K562 (cell line): ENCODE measurements around the gene PREX1.

ENCODE experiments used
- BRF2 ChIP-seq: IDR thresholded peaks from 3 replicates; pipeline ENCODE4 v1.6.1; 2011; ENCODE audit warnings: borderline replicate concordance, mild to moderate bottlenecking; ENCODE audit not compliant: insufficient read length, insufficient read depth
- CTCF ChIP-seq, 3 experiments: IDR thresholded peaks in 2 of 3; conservative IDR thresholded peaks in 1 of 3; 2 replicates each; pipeline ENCODE4 v1.5.1; 2011 to 2012; ENCODE audit warnings: low read length in 3 of 3, mild to moderate bottlenecking in 3 of 3, control low read depth in 2 of 3, improper control_type of control experiment in 1 of 3, inconsistent platforms in 1 of 3, low read depth in 1 of 3, mixed read lengths in 1 of 3, moderate library complexity in 1 of 3; ENCODE audit not compliant: insufficient read depth in 2 of 3
- GTF2B ChIP-seq: IDR thresholded peaks from 2 replicates; pipeline ENCODE4 v1.6.1; 2011; ENCODE audit not compliant: insufficient read length; ENCODE audit errors: extremely low read depth
- MXI1 ChIP-seq: IDR thresholded peaks from 2 replicates; pipeline ENCODE4 v1.6.1; 2011; ENCODE audit warnings: low read depth, mild to moderate bottlenecking, improper control_type of control experiment, low read length
- YY1 ChIP-seq, 3 experiments: IDR thresholded peaks; 2 replicates each; pipeline ENCODE4 v1.6.1; 2011; ENCODE audit warnings: low read length in 2 of 3, mild to moderate bottlenecking in 2 of 3, moderate library complexity in 2 of 3, borderline replicate concordance in 1 of 3, control low read depth in 1 of 3, low read depth in 1 of 3; ENCODE audit not compliant: insufficient read depth in 3 of 3, insufficient replicate concordance in 2 of 3, control insufficient read depth in 1 of 3, insufficient read length in 1 of 3; ENCODE audit errors: extremely low read depth in 1 of 3
- ZBTB26 ChIP-seq: fragments of 450-650 bp; formaldehyde crosslinking; IDR thresholded peaks from 2 replicates; pipeline ENCODE4 v1.4.0; 2022; ENCODE audit warnings: missing genetic modification characterization
- ZFX ChIP-seq: sonication (generic); formaldehyde crosslinking; IDR thresholded peaks from 2 replicates; pipeline ENCODE4 v1.8.0; 2022; ENCODE audit warnings: mild to moderate bottlenecking, missing genetic modification reagents, moderate library complexity
- ZNF239 ChIP-seq: fragments of 250-450 bp; sonication (Bioruptor Pico); IDR thresholded peaks from 2 replicates; pipeline ENCODE4 v1.4.0; 2020; ENCODE audit warnings: mild to moderate bottlenecking

GRCh38 chr20:48771542-48771941, 56.3 kb downstream of the PREX1 start:
- TF ChIP-seq CTCF (IDR thresholded peaks at IDR 0.05 in 2 of 3, conservative IDR thresholded peaks at IDR 0.05 in 1 of 3; ENCODE audit: insufficient read depth in 2 of 3, low read depth in 1 of 3, low read length in 3 of 3) (no peak), ZNF239 (CRISPR knock-in tag) (no peak), YY1 (IDR thresholded peaks at IDR 0.05; ENCODE audit: borderline replicate concordance in 1 of 3, control insufficient read depth in 1 of 3, extremely low read depth in 1 of 3, insufficient read depth in 3 of 3, insufficient read length in 1 of 3, insufficient replicate concordance in 2 of 3, low read depth in 1 of 3, low read length in 2 of 3) (no peak), GTF2B (no peak), ZBTB26 (no peak), BRF2 (no peak), MXI1 (no peak), ZFX (CRISPR knock-in tag) (no peak)
